AG09319 (cell line): ENCODE measurements around the gene MYO18A.

Experiments
- DNase-seq: peaks from one replicate; pipeline ENCODE4 v3.0.0-alpha.2; 2010; ENCODE audit warnings: low read depth; ENCODE audit errors: extremely low read depth
- TF ChIP-seq, protein P1 (sequence below): IDR thresholded peaks from 2 replicates; pipeline ENCODE4 v1.5.1; 2011; ENCODE audit warnings: low read depth, mild to moderate bottlenecking, inconsistent platforms, low read length, moderate library complexity

The MYO18A gene

DNA sequence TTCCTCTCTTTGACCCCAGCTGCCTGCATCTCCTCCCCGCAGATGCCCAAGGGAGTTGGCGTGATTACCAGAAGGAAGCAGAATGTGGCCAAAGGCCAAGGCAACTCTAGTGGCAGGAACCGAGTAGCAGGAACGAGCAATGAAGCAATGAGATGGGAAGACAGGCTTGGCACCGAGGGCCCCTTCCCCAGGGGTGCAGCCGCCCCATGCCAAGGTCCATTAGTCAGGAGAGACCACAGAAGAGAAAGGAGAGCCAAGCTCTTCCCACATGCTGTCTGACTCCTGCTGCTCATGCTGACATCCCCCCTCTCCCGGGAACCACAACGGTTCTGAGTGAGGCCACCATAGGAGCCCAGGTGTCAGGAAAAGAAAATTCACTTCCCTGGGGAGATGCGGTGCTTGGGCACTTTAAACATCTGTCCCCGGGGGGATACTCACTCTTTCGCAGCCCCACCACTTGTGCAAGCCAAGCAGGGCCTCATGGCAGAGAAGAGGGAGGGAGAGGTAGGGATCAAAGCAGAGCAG lies 67.4 kb downstream of the MYO18A start:
- TF ChIP-seq, protein P1, sequence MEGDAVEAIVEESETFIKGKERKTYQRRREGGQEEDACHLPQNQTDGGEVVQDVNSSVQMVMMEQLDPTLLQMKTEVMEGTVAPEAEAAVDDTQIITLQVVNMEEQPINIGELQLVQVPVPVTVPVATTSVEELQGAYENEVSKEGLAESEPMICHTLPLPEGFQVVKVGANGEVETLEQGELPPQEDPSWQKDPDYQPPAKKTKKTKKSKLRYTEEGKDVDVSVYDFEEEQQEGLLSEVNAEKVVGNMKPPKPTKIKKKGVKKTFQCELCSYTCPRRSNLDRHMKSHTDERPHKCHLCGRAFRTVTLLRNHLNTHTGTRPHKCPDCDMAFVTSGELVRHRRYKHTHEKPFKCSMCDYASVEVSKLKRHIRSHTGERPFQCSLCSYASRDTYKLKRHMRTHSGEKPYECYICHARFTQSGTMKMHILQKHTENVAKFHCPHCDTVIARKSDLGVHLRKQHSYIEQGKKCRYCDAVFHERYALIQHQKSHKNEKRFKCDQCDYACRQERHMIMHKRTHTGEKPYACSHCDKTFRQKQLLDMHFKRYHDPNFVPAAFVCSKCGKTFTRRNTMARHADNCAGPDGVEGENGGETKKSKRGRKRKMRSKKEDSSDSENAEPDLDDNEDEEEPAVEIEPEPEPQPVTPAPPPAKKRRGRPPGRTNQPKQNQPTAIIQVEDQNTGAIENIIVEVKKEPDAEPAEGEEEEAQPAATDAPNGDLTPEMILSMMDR: no peak
- DNase-seq: peak; percentile 20

DNA sequence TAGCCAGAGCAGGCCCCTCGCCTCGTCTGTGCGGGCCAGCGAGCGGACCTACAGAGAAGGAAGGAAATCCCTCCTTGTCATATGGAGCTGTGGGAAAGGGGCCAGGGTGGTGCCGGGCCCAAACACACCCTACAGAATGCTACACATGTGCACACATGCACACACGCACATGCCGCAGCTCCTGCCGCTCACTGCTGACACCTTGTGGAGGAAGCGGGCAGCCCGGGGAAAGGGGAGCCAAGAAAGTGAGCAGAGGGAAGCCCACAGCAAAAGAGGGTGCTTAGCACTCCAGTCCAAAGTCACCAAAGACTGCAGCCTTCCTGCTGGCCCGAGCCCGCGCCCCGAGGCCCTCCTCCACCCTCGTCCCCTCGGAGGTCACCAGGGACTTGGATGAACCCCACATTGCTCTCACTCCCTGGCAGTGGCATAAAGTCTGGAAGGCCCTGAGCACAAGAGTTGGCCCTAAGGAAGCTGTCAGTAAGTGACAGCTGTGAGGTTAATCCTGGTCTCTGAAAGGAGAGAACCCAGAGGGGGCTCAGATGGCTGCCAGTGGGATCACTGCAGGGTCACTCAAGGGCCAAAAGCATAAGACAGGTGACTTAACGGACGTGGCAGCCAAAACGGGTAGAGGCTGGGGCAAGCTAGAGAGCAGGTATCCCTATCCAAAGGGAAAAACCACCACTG lies 68.2 kb downstream of the MYO18A start:
- TF ChIP-seq, protein P1: peak; percentile 100
- peak; percentile 19 for DNase-seq

DNA sequence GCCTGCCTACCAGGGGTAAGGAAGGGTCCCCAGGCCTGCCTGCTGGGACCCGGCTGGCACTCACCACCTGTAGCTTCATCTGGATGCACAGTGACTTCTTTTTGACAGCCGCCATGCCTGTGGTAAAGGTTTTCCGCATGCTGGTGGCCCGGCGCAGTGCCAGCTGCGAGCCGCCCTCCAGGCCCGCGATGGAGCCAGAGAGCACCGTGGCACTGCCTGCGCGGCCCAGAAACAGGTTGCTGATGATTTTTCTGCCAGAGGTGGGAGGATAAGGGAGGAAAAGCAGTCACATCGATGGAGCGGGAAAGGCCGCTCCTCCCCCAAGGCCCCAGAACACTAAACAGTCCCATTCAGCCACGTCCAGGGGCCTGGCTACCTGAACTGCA lies 69.8 kb downstream of the MYO18A start:
- TF ChIP-seq, protein P1: no peak
- DNase-seq: no peak

DNA sequence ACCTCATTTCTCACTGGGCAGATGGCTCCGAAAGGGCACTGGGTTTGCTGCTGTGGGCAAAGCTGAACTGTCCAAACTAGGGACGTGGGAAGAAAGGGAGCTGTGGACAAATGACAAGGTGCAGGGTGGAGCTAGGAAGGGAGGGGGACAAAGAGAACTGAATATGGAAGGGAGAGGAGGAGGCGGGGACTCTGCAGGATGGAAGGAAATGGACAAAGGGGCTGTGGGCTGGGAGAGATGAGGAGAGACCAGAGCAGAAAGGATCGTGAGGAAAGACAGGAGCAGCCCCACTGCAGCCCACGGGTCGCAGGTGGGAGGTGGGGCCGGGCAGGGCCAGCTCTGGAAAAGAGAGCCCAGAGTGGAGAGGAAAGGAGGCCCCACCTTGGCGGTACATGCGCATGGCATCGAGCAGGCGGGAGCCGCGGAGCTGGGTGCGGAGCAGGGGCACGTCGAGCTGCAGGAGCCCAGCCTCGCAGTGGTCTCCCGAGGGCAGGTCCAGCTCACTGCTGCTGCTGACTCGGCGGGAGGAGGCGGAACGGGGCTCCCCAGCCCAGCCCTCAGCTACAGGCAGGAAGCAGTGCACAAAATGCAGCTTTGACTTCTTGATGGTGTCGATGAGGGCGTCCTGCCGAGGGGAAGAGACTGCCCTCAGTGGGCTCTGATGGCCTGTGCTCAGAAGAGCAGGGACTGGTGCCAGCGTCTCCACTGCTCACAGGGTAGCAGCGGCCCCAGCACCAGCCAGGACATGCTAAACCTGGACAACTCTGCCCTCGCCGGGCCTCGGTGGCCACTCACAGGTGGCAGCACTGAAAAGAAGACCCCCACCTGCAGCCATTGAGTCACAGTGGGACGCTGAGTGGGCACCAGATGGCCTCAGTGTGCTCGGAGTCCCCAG lies 70.5 kb downstream of the MYO18A start:
- TF ChIP-seq, protein P1: no peak
- DNase-seq: no peak

DNA sequence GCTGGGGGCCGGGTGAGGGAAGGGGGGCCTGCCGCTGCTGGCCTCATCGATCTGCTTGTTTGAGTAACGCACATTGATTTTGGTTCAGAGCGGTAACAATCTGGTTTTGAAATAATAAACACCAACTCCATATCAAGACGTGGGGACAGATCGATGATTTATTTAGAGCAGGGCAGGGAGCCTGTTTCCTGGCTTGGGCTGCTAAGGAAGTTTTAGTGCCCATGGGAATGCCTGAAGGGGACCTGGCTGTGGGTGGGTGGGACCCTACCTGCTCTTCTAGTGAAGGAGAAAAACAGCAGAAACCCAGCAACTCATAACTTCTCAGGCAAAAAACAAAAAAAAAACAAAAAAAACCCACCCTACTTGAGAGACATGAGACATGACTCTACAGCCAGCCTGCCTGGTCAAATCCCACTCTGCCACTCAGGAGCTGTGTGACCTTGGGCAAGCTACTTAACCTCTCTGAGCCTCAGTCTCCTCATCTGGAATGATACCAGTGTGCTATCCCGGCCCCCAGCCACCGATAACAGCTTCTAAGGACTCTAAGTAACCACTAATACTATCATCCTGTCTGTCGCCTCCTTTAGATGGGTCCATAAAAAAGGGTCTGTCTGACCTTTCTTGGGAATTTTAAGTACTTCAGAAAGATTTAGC lies 71.2 kb downstream of the MYO18A start:
- no peak for DNase-seq
- TF ChIP-seq, protein P1: no peak

DNA sequence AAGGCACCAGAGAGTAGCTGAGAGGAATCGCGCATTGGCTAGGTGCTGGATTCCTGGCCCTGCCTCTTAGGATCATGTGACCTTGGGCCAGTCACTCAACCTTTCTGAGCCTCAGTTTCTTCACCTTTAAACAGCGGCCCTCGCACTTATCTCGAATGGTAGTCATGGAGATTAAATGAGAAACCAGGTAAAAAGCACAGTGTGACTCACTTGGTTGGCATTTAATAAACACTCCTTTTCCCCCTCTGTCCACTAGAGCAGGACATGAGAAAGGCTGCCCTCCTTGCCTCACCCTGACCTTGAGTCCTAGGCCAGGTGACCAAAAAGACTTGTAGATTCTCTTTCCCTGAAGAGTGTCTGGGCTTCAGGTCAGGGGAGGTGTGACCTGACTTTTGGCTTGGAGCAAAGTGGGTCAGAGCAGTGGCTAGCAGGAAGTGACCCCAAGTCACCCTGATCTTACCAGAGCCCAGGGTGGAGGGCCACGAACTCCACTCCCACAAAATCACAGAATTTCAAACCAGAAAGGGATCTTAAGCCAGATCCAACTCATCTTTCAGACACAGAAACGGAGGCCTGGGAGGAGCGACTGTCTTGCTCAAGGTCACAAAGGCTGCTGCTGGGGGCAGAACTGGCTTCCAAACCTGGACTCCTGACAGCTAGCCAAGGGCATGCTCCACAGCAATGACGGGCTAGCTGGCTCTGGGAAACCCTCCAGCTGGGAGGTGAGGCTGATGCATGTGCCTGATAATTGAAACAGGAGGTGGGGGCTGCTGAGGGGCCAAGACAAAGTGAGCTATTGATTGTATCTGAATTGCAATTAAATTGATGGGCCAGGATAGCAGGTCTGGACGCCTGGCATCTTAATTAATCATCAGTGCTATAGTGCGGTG lies 72.0 kb downstream of the MYO18A start:
- no peak for DNase-seq
- TF ChIP-seq, protein P1: no peak
